GM15510 (cell line): ENCODE results near the gene TUBB1.

Experiments
- POLR2A ChIP-seq: IDR thresholded peaks from 3 replicates; pipeline ENCODE4 v1.6.1; 2011; ENCODE audit warnings: borderline replicate concordance; ENCODE audit not compliant: insufficient read length; ENCODE audit errors: extremely low read depth

The TUBB1 gene

DNA sequence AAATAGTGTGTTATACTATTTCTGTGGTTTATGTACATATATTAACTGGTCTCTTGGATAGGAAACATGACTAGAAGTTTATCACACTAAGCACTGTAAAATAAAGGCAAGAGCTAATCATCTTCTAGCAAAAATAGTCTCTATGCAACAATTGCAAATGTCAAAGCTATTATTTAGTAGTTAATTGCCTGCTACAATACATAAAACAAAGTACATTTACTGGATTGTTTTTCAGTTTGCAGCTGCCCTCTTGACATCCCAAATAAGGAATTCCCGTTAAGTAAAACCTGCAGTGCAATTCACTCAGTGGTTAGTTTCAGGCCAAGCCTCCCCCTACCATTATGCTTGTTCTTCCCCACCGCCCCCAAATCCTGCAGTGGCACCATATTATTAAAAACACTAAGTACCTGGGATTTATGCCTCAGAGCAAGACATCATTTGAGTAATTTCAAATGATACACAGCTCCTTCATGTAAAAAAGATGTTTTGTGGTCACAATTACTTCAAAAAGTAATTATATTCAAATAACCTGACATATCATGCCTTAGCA, 14.5 kb downstream of the TUBB1 start:
- TF ChIP-seq POLR2A, result no peak

DNA sequence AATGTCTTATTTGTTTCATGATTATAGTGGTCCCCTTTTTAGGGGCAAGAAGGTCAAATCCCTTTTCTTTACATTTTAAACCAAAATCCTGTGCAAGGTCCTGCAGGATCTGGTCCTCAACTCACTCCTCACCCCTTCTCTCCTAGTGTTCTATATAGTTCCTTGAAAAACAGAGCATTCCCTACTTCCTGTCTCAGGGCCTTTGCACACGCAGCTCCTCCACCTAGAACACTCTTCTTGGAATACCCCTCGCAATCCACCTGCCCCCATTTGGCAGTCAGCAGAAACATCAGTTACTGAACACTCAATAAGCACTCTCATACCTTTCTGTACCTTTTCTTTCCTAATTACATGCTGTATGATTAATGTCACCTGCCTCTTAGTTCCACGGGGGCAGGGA, 16.2 kb downstream of the TUBB1 start:
- TF ChIP-seq POLR2A, result no peak

DNA sequence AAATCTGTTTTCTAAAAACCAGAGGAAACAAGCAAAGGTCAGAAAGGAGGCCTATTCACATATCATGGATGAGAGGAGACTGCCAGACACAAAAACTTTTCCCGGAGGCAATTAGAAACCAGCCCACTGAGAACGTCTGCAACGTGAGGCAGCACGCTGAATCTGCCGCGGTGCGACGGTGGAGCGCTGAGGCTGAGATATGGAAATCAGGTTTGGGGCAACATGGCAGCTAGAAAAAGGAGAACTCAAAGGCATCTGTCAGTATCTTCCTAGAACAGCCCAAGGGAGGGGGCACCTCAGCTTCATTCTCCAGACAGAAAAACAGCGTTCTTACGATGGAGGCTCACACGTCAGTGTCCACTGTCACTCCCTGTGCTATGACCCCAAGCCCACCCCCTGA, 18.2 kb downstream of the TUBB1 start:
- TF ChIP-seq POLR2A, result no peak

DNA sequence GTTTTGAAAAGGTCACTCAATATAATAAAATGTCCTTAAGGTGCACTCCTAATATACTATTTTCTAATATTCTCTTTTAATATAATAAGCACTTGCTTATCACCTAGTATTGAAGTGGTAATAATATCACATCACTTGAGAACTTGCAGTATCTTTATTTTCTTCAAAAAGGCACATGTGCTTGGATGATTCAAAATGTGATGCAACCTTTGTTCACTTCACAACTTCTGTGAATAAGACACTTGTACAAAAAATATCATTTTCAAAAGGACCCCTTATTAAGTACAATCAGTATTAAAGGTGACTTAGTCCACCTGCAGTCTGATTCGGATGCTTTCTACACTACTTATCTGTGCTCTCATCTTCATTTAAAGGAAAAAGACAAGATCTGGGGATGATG, 20.0 kb downstream of the TUBB1 start:
- TF ChIP-seq POLR2A, result no peak

DNA sequence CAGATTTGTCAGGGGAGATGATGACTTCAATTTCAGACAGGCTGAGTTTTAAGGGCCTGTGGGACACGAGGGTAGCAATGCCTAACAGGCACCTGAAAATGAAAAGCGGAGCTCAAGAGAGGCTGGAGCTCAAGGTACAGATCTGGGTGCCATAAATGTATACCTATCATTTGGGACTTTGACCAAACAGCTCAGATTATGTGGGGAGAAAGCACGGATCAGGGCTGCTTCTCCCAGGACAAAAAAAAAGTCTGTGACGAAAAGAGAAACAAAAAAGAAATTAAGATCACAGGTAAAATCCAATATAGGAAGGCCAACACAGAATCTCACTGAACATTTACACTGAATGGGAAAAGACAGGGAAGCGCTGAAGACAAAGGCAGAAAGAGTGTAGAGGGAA, 21.4 kb downstream of the TUBB1 start:
- no peak for TF ChIP-seq POLR2A

DNA sequence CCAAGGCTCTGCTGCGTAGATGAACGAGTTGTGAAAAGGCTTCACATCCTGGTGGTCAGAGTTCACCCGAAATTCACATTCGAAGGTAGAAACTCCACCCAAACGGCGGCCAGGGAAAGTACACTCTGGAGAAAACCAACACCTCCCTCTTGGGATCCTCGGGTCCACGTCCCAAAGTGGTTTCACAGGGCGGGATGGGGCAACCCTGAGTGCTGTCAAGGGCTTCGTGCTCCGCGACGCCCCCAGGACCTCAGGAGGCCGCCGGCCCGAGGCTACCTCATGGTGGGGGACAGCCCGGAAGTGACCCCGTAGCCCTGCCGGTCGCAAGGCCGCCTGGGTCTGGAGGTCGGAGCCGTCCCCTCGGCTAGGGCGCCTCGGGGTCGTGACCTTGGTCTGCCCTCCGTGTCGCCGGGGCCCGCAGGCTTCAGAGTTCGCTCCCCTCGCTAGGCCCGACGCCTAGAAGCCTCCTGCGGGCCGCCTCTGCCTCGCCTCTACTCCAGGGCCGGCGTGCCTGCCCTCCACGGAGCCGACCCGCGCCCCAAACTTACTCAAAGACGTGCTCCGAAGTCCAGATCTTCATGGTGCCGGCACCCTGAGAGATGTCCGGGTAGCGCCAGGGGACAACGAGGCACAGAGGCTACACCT, 23.0 kb downstream of the TUBB1 start, which contains the start of gene PRELID3B:
PRELID3B (minus strand) TSS at position 636 of the 645 bp plus-strand sequence; CDS start at position 580, 56 bp downstream.
- no peak for TF ChIP-seq POLR2A

DNA sequence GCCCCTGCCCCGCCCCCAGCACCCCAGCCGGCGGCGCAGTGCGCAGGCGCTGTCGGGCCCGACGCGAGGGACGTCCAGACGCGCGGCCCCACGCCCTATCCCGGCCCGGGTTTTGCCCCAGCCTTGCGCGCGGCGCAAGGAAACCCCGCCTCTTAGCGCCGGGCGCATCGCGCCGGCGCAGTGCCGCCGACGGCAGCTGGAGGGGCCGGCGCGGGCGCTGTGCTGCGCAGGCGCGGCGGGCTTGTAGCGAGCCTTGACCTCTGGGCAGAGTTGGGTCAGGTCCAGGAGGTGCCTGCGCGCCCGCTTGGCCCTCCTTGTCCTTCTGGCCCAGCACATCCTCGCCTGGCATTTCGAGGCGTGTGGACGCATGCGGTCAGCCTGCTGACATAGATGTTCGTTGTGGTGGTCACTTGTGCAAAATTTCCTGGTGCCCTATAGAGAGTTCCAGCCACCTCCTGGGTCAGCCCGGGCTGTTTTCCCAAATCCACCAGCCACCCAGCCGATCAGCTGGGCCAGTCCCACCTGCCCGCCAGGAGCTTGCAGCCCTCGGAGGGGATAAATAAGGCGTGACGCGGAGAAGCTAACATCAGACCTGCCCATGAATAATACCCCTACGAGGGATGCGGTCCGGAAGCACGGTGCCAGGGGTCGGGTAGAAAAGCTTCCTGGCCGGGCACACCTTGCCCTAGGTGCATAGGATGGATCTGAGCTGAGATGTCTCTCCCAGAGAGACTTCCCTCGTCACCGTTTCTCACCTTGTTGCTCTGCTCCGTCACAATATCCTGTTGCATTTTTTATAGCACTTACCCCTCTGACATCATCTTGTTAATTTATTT, 23.8 kb downstream of the TUBB1 start:
- TF ChIP-seq POLR2A, result peak; percentile 91

DNA sequence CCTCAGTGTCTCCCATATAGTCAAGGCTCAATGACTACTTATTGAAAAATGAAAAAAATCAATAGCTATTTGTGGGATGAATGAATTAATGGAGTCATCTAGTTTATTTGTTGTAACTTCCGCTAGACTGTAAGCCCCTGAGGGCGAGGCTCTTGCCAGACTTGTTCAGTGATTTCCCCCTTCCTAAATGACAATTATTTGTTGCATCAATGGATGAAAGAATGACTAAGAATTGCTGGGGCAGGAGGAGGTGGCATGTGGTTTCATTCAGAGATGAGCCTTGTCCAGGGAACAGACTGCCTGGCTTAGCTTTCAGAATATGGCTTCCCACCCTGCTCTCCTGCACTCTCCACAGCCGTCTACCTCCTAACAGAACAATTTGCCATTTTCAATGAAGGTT, 24.5 kb downstream of the TUBB1 start:
- TF ChIP-seq POLR2A, result no peak

DNA sequence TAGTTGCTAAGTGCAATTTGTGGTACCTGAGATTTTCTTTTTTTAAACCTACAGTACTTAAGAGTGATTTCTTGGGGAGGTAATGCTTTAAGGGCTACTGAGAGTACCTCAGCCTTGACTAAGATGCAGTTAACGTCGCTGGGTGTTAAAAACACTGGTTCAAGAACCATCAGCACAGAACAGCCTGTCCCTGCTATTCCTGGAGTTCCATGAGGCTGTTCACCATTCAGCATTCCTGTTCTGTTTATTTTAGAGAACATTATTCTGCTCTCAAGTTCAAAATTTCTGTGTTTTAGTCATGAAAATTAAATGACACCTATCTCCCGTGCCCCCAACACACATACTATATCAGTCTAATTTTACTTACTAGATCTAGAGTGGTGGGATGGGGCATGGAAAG, 25.1 kb downstream of the TUBB1 start:
- TF ChIP-seq POLR2A, result no peak

DNA sequence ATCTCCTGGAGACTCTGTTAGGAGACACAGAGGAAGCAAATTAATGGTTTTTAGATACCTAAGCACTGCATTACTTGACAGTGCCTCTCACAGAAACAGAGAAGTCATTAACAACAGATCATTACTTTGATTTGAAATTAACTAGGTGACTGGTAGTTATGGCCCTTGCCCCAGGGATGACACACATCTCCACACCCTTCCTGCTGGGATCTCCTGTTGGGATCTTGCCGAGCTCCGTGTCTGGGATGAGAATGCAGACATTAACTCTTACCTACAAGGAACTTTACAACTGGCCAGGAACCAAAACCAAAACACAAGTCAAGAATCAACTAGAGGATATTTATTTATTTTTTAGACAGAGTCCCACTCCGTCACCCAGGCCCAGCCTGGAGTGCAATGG, 25.6 kb downstream of the TUBB1 start:
- no peak for TF ChIP-seq POLR2A

DNA sequence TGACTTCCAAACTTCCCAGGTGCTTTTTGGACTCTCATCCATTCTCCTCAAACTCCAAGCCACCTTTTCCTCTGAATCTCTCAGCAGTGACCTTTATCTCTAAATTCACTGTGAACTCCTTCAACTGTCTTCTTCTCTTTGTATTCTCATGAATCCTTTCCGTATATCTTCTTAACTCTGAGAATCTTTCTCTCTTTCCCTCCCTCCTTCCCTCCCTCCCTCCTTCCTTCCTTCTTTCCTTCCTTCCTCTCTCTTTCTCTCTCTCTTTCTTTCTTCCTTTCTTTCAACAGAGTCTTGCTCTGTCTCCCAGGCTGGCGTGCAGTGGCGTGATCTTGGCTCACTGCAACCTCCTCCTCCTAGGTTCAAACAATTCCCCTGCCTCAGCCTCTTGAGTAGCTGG, 27.6 kb downstream of the TUBB1 start:
- no peak for TF ChIP-seq POLR2A

DNA sequence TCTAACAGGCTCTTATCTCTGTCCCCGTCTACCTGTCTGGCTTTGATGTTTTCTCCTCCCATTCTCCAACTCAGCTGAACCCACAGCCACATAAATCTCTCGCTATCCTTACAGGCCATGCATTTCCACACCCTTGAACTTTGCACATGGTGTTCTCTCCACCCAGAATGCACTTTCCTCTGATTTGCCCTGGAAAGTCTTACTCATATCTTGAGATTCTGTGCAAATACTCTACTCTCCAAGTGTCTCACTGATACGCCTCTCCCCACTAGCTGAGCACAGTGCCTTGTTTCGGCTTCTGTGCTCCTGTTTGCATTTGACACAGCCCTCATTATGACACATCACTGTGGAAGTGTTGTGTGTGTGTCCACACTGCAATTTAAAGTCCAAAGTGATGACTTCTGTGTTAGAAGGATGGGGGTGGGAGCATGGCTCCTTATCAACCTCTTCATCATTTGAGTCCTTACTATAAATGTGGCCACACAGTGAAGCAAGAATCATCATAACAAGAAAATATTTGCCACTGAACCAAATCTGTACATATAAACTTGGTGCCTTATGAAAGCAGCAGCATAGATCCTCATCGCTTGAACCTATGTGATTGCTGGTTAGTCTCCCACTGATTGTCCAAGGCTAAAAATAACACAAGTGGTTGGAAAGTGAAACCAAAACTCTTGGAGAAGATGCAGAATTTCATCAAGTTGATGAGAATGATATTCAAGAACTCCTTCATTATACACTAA, 28.9 kb downstream of the TUBB1 start:
- TF ChIP-seq POLR2A, result no peak

DNA sequence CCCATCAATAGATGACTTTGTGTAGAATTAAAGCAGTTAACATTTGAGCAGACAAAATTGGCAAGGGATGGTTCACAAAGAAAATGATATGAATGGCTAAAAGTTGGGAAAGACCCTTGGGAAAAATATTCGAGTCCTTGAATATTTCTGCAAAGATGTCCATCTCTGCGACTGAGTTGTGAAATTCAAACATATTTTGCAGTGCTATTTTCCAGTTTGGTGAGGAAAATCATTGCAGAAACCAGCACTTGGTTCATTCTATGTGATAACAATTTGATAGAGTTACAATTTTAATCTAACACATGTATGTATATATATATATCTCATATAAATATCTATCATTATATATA, 29.4 kb downstream of the TUBB1 start:
- TF ChIP-seq POLR2A, result no peak

DNA sequence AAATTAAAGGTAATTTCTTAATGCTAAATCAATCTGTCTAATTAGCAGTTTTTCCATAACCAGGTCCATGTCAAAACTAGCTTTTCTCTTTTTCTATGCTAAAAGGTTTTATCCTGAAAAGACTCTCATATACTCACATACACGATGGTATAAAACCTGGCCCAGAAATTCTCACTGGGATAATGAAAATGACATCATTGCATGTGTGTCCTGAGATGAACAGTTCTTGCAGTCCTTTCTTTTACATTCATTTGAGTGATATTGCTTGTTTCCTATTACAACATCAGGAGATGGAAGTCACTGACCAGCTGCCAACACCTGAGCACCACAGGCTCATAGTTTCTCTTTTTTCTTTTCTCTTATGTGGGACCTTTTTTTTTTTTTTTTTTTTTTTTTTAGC, 31.2 kb downstream of the TUBB1 start:
- TF ChIP-seq POLR2A, result no peak

DNA sequence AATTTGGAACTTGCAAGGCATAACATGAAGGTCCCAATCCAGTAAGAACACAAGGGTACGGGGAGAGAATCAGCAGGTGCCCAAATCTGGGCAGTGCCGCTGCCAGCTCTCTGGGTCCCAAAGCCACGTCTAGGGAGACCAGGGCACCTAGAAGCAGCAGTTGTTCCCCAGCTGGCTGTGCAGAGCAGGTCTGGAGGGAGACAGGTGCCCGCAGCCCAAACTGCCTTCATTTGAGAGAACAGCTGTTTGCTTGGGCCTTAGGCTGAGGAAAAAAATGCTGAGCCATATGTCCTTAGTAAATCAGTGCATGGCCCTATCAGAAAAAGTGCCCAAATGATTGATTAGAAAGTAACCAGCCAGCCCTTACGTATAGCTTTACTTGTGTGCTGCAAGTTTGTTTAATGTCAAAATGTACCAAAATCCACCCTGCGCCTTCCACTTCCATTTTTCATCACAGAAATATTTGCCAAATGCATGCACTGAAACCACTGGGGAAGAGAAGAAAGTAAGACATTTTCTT, 32.5 kb downstream of the TUBB1 start:
- no peak for TF ChIP-seq POLR2A
